Measurements from ENCODE around the gene VPS37B.

- TF ChIP-seq CTCF (IDR thresholded peaks at IDR 0.05 in 4 of 5, conservative IDR thresholded peaks at IDR 0.05 in 1 of 5) = no peak
- no peak for TF ChIP-seq POLR2A (IDR thresholded peaks at IDR 0.05)
These were observed 6.0 kb downstream of the VPS37B start for GRCh38 chr12:122889761-122890520.
